Measurements from ENCODE around the gene ANKRD11.
A peak's percentile ranks its signal among the peaks of the same experiment; 100 is the strongest.

Gene ANKRD11

GRCh38 chr16:89381788-89382187 is 108.6 kb downstream of the ANKRD11 start:
- DNase-seq (ENCODE audit: low read depth) = no peak

GRCh38 chr16:89380681-89381080 is 109.7 kb downstream of the ANKRD11 start:
- no peak for DNase-seq (ENCODE audit: low read depth)

GRCh38 chr16:89378947-89379771 is 111.2 kb downstream of the ANKRD11 start:
- DNase-seq (ENCODE audit: low read depth) = no peak

- no peak for DNase-seq (ENCODE audit: low read depth)
These were observed 112.9 kb downstream of the ANKRD11 start for GRCh38 chr16:89377453-89377848.

- DNase-seq (ENCODE audit: low read depth) = no peak
These were observed 113.4 kb downstream of the ANKRD11 start for GRCh38 chr16:89376812-89377452.

GRCh38 chr16:89375686-89376085 is 114.7 kb downstream of the ANKRD11 start:
- no peak for DNase-seq (ENCODE audit: low read depth)

- no peak for DNase-seq (ENCODE audit: low read depth)
These were observed 115.3 kb downstream of the ANKRD11 start for GRCh38 chr16:89375021-89375420.

GRCh38 chr16:89374393-89374960 is 115.9 kb downstream of the ANKRD11 start:
- no peak for DNase-seq (ENCODE audit: low read depth)

GRCh38 chr16:89373355-89374110 is 116.8 kb downstream of the ANKRD11 start:
- DNase-seq (ENCODE audit: low read depth) = peak; percentile 29

GRCh38 chr16:89371968-89372634 is 118.3 kb downstream of the ANKRD11 start:
- no peak for DNase-seq (ENCODE audit: low read depth)

- no peak for DNase-seq (ENCODE audit: low read depth)
These were observed 119.0 kb downstream of the ANKRD11 start for GRCh38 chr16:89371386-89371785.

GRCh38 chr16:89370601-89371000 is 119.8 kb downstream of the ANKRD11 start:
- no peak for DNase-seq (ENCODE audit: low read depth)

GRCh38 chr16:89370081-89370511 is 120.3 kb downstream of the ANKRD11 start:
- DNase-seq (ENCODE audit: low read depth) = no peak

GRCh38 chr16:89369266-89369895 is 121.0 kb downstream of the ANKRD11 start:
- no peak for DNase-seq (ENCODE audit: low read depth)

GRCh38 chr16:89368604-89369249 is 121.6 kb downstream of the ANKRD11 start:
- DNase-seq (ENCODE audit: low read depth) = no peak

- no peak for DNase-seq (ENCODE audit: low read depth)
These were observed 122.8 kb downstream of the ANKRD11 start for GRCh38 chr16:89367538-89367915.

- DNase-seq (ENCODE audit: low read depth) = no peak
These were observed 123.5 kb downstream of the ANKRD11 start for GRCh38 chr16:89366561-89367537.

GRCh38 chr16:89365996-89366395 is 124.4 kb downstream of the ANKRD11 start:
- DNase-seq (ENCODE audit: low read depth) = no peak

- no peak for DNase-seq (ENCODE audit: low read depth)
These were observed 125.3 kb downstream of the ANKRD11 start for GRCh38 chr16:89365044-89365467.

GRCh38 chr16:89364606-89365005 is 125.8 kb downstream of the ANKRD11 start:
- no peak for DNase-seq (ENCODE audit: low read depth)
